Measurements from ENCODE around the gene FBN3. TPM values are rescaled to one million over a fixed set of nuclear protein-coding genes. Genes with fewer than 3 reads are reported as not detected.
"Not testable (repeated sequence)": the region's sequence is repeated elsewhere in the genome, so short reads cannot be mapped to it uniquely, and the experiment has no call there.

Gene FBN3
- total RNA-seq, 1 donor, result not detected

- peak in 2 of 3 donors; percentile 62 to 72 for DNase-seq (ENCODE audit: low read depth in 2 of 3, low spot score in 2 of 3)
These were observed 115.9 kb downstream of the FBN3 start for GRCh38 chr19:8033287-8034177.

- DNase-seq (ENCODE audit: low read depth in 2 of 3, low spot score in 2 of 3), result no peak
These were observed 118.4 kb downstream of the FBN3 start for GRCh38 chr19:8030960-8031359.

- no peak for DNase-seq (ENCODE audit: low read depth in 2 of 3, low spot score in 2 of 3)
These were observed 120.4 kb downstream of the FBN3 start for GRCh38 chr19:8028951-8029491.

- DNase-seq (ENCODE audit: low read depth in 2 of 3, low spot score in 2 of 3), result no peak
These were observed 124.1 kb downstream of the FBN3 start for GRCh38 chr19:8025316-8025715.

GRCh38 chr19:8024256-8024655 is 125.1 kb downstream of the FBN3 start:
- DNase-seq (ENCODE audit: low read depth in 2 of 3, low spot score in 2 of 3), result not testable (repeated sequence)

- DNase-seq (ENCODE audit: low read depth in 2 of 3, low spot score in 2 of 3), result no peak
These were observed 126.0 kb downstream of the FBN3 start for GRCh38 chr19:8023371-8023770.

- DNase-seq (ENCODE audit: low read depth in 2 of 3, low spot score in 2 of 3), result no peak
These were observed 127.1 kb downstream of the FBN3 start for GRCh38 chr19:8022275-8022674.

- DNase-seq (ENCODE audit: low read depth in 2 of 3, low spot score in 2 of 3), result no peak
These were observed 128.0 kb downstream of the FBN3 start for GRCh38 chr19:8021374-8021773.

GRCh38 chr19:8020681-8021080 is 128.7 kb downstream of the FBN3 start:
- no peak for DNase-seq (ENCODE audit: low read depth in 2 of 3, low spot score in 2 of 3)

GRCh38 chr19:8017808-8018207 is 131.6 kb downstream of the FBN3 start:
- peak in 2 of 3 donors; percentile 51 to 70 for DNase-seq (ENCODE audit: low read depth in 2 of 3, low spot score in 2 of 3)

Other genes starting within 250 kb of the FBN3 start
- 21.5 TPM for gene MAP2K7, start 245.7 kb downstream of the FBN3 start, total RNA-seq
- gene TGFBR3L, start 234.8 kb downstream of the FBN3 start, total RNA-seq, result not detected
- gene SNAPC2, start 229.3 kb downstream of the FBN3 start, total RNA-seq, result 11.3 TPM
- 1.9 TPM for gene CTXN1, start 223.5 kb downstream of the FBN3 start, total RNA-seq
- 44.7 TPM for gene TIMM44, start 205.9 kb downstream of the FBN3 start, total RNA-seq
- gene ELAVL1, start 144.0 kb downstream of the FBN3 start, total RNA-seq, result 44.4 TPM
- 0.27 TPM for gene CCL25, start 96.8 kb downstream of the FBN3 start, total RNA-seq
- gene CERS4, start 59.8 kb upstream of the FBN3 start, total RNA-seq, result 25.9 TPM
- gene CD320, start 158.8 kb upstream of the FBN3 start, total RNA-seq, result 13.7 TPM
- gene NDUFA7, start 171.8 kb upstream of the FBN3 start, total RNA-seq, result 50.9 TPM
- 951 TPM for gene RPS28, start 171.9 kb upstream of the FBN3 start, total RNA-seq
- gene KANK3, start 193.7 kb upstream of the FBN3 start, total RNA-seq, result 0.27 TPM
- gene ANGPTL4, start 214.6 kb upstream of the FBN3 start, total RNA-seq, result 0.27 TPM
- 99.4 TPM for gene RAB11B, start 240.8 kb upstream of the FBN3 start, total RNA-seq

Data from hematopoietic multipotent progenitor cell (in vitro differentiated cells).